Measurements from ENCODE around the gene SBF2. TPM values are rescaled to one million over a fixed set of nuclear protein-coding genes. Genes with fewer than 3 reads are reported as not detected.

SBF2 gene
- total RNA-seq, 1 donor, result 61.2 TPM

DNA sequence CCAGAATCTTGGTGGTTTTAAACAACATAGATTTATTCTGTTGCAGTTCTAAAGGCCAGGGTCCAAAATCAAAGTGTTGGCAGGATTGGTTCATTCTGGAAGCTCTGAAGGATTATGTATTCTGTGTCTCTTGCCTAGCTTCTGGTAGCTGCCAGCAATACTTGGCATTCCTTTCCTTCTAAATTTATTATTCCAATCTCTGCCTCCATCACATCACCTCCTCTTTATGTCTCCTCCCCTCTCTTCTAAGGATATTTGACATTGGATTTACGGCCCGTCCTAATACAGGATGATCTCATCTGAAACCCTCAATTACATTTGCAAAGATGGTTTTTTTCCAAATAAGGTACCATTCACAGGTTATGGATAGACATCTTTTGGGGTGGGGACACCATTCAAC, 186.5 kb downstream of the SBF2 start:
- Histone ChIP-seq H3K9me3 (ENCODE audit: low read depth, low read length) (no peaks in the 10 kb centered on the region), H3K4me3 (ENCODE audit: insufficient read depth, low read length) (no peak overlapping the region), H3K4me1 (ENCODE audit: insufficient read depth, low read length) (peaks cover 23% of the 10 kb centered on the region), H3K79me2 (ENCODE audit: insufficient read depth, low read length) (peaks cover 6% of the 10 kb centered on the region), H4K20me1 (ENCODE audit: insufficient read depth, low read length) (no peaks in the 10 kb centered on the region), H3K36me3 (ENCODE audit: insufficient read depth, low read length) (no peaks in the 10 kb centered on the region), H3K4me2 (ENCODE audit: insufficient read depth, low read length) (no peak overlapping the region), H3K27ac (ENCODE audit: low read depth, low read length) (no peak overlapping the region), H2AFZ (ENCODE audit: low read length) (no peak overlapping the region), H3K27me3 (ENCODE audit: insufficient read depth, low read length) (no peaks in the 10 kb centered on the region)
- DNase-seq (ENCODE audit: insufficient read length, low spot score, missing footprints), result no peak
- TF ChIP-seq, protein P1, sequence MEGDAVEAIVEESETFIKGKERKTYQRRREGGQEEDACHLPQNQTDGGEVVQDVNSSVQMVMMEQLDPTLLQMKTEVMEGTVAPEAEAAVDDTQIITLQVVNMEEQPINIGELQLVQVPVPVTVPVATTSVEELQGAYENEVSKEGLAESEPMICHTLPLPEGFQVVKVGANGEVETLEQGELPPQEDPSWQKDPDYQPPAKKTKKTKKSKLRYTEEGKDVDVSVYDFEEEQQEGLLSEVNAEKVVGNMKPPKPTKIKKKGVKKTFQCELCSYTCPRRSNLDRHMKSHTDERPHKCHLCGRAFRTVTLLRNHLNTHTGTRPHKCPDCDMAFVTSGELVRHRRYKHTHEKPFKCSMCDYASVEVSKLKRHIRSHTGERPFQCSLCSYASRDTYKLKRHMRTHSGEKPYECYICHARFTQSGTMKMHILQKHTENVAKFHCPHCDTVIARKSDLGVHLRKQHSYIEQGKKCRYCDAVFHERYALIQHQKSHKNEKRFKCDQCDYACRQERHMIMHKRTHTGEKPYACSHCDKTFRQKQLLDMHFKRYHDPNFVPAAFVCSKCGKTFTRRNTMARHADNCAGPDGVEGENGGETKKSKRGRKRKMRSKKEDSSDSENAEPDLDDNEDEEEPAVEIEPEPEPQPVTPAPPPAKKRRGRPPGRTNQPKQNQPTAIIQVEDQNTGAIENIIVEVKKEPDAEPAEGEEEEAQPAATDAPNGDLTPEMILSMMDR (IDR thresholded peaks at IDR 0.05; ENCODE audit: extremely low read depth, low read depth, low read length), result no peak

DNA sequence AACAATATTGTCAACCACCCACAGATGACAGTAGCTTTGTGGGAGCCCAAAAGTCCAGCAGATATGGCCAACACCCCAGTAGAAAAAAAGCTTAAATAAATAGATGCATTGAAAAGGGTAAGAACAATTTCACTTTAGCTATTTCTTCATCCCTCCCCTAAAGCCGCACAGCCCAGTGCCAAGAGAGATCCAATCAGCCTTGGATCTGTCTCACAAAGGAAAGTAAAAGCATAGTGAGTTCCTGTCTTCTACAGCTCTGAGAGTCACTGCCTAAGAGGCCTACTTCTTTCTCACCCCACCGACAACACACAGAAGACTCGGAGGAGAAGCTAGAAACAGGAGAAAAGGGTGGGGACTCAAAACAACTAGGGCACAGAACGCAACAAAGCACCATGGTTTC, 196.4 kb downstream of the SBF2 start:
- TF ChIP-seq, protein P1 (IDR thresholded peaks at IDR 0.05; ENCODE audit: extremely low read depth, low read depth, low read length), result no peak
- no peak overlapping the region for H2AFZ ChIP-seq (ENCODE audit: low read length)
- no peak for DNase-seq (ENCODE audit: insufficient read length, low spot score, missing footprints)
- no peaks in the 10 kb centered on the region for H3K9me3 ChIP-seq (ENCODE audit: low read depth, low read length)
- H4K20me1 ChIP-seq (ENCODE audit: insufficient read depth, low read length), result no peaks in the 10 kb centered on the region
- no peaks in the 10 kb centered on the region for H3K4me1 ChIP-seq (ENCODE audit: insufficient read depth, low read length)
- peaks cover 11% of the 10 kb centered on the region for H3K79me2 ChIP-seq (ENCODE audit: insufficient read depth, low read length)
- no peak overlapping the region for H3K4me3 ChIP-seq (ENCODE audit: insufficient read depth, low read length)
- no peaks in the 10 kb centered on the region for H3K27me3 ChIP-seq (ENCODE audit: insufficient read depth, low read length)
- H3K36me3 ChIP-seq (ENCODE audit: insufficient read depth, low read length), result no peaks in the 10 kb centered on the region
- H3K4me2 ChIP-seq (ENCODE audit: insufficient read depth, low read length), result no peak overlapping the region
- H3K27ac ChIP-seq (ENCODE audit: low read depth, low read length), result no peak overlapping the region

DNA sequence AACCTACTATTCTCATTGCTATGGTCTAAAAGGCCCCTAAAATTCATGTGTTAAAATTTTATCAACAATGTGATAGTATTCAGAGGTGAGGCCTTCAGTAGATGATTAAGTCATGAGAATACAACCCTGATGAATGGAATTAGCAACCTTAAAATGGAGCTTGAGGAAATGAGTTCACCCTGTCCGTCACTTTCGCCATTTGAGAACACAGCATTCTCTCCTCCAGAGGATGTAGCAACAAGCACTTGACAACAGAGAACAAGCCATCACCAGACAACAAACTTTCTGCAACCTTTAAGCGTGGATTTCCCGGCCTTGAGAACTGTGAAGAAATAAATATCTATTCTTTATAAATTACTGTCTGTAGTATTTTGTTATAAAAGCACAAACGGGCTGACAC, 197.0 kb downstream of the SBF2 start:
- Histone ChIP-seq H3K4me2 (ENCODE audit: insufficient read depth, low read length) (no peak overlapping the region), H3K27me3 (ENCODE audit: insufficient read depth, low read length) (no peaks in the 10 kb centered on the region), H3K4me3 (ENCODE audit: insufficient read depth, low read length) (no peak overlapping the region), H3K9me3 (ENCODE audit: low read depth, low read length) (no peaks in the 10 kb centered on the region), H3K27ac (ENCODE audit: low read depth, low read length) (no peak overlapping the region), H2AFZ (ENCODE audit: low read length) (no peak overlapping the region), H3K36me3 (ENCODE audit: insufficient read depth, low read length) (no peaks in the 10 kb centered on the region), H3K4me1 (ENCODE audit: insufficient read depth, low read length) (no peaks in the 10 kb centered on the region), H4K20me1 (ENCODE audit: insufficient read depth, low read length) (no peaks in the 10 kb centered on the region), H3K79me2 (ENCODE audit: insufficient read depth, low read length) (peaks cover 11% of the 10 kb centered on the region)
- DNase-seq (ENCODE audit: insufficient read length, low spot score, missing footprints), result no peak
- TF ChIP-seq, protein P1 (IDR thresholded peaks at IDR 0.05; ENCODE audit: extremely low read depth, low read depth, low read length), result no peak

DNA sequence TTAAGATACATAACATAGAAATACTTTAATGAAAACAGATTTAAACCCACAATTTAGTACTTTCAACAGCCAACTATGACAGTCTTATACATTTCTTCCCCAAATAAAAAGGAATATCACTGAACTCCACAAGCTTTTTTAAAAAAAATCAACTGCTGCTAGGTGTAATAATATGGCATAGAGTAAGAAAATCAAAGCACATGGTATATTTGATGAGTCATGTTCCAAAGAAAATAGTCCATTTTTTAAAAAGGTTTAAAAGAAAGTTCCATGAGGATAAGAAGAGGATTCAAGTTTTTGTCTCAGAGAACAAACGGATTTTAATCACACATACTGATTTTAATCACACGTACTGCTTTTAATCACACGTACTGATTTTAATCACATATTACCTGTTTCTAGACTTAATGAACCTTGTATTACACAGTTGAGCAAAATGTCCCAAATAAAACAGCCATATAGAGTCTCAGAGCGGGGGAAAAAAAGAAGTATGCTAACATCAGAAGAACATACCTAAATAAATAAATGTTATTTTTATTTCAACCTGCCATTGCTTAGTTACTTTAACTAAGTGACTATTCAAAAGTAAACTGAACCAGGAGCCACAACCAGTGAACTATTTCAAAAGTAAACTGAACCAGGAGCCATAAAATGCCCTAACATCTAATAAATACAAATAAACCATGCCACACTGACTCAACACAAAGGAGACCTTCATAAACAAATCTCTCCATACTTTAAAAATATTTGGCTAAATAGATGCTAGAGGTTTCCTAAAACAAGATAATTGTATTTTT, 198.4 kb downstream of the SBF2 start:
- Histone ChIP-seq H3K79me2 (ENCODE audit: insufficient read depth, low read length) (peaks cover 11% of the 10 kb centered on the region), H3K9me3 (ENCODE audit: low read depth, low read length) (no peaks in the 10 kb centered on the region), H3K4me3 (ENCODE audit: insufficient read depth, low read length) (no peak overlapping the region), H3K4me1 (ENCODE audit: insufficient read depth, low read length) (no peaks in the 10 kb centered on the region), H3K36me3 (ENCODE audit: insufficient read depth, low read length) (no peaks in the 10 kb centered on the region), H2AFZ (ENCODE audit: low read length) (no peak overlapping the region), H3K27ac (ENCODE audit: low read depth, low read length) (no peak overlapping the region), H4K20me1 (ENCODE audit: insufficient read depth, low read length) (no peaks in the 10 kb centered on the region), H3K4me2 (ENCODE audit: insufficient read depth, low read length) (no peak overlapping the region), H3K27me3 (ENCODE audit: insufficient read depth, low read length) (no peaks in the 10 kb centered on the region)
- DNase-seq (ENCODE audit: insufficient read length, low spot score, missing footprints), result no peak
- TF ChIP-seq, protein P1 (IDR thresholded peaks at IDR 0.05; ENCODE audit: extremely low read depth, low read depth, low read length), result no peak

Measured in osteoblast (primary cell).